ENCODE measurements around the gene CCDC54. TPM values are rescaled to one million over a fixed set of nuclear protein-coding genes. Genes with fewer than 3 reads are reported as not detected.

Gene CCDC54
- total and polyA plus RNA-seq, 2 experiments from 2014 or later: 0.89 TPM; not detected in 1

- Histone ChIP-seq H3K4me2 (no peak overlapping the region), H3K9me2 (replicated peaks; ENCODE audit: insufficient read depth) (no peaks in the 10 kb centered on the region), H4K20me1 (ENCODE audit: insufficient read depth, poor library complexity, severe bottlenecking) (no peaks in the 10 kb centered on the region), H3K27ac (no peak overlapping the region), H3K79me2 (no peaks in the 10 kb centered on the region), H3K36me3 (replicated peaks; ENCODE audit: insufficient read depth, low read depth) (no peaks in the 10 kb centered on the region), H3K9me3 (ENCODE audit: low read depth) (peaks cover 5% of the 10 kb centered on the region), H2AFZ (no peak overlapping the region), H3K27me3 (no peaks in the 10 kb centered on the region), H3K4me3 (no peak overlapping the region), H3K4me1 (ENCODE audit: insufficient read depth) (peaks cover 11% of the 10 kb centered on the region)
- no peak for TF ChIP-seq CTCF (IDR thresholded peaks at IDR 0.05; ENCODE audit: poor library complexity)
- TF ChIP-seq EZH2phosphoT487 (IDR thresholded peaks at IDR 0.05; ENCODE audit: low read depth, severe bottlenecking, unreplicated experiment): no peak
- no peak for TF ChIP-seq EZH2 (IDR thresholded peaks at IDR 0.05; ENCODE audit: borderline replicate concordance)
- 29% methylated on average over 2 of the region's 2 CpGs for WGBS (ENCODE audit: low lambda C conversion rate, missing lambda C conversion rate)
- no peak for DNase-seq (ENCODE audit: low spot score)
Measured at GRCh38 chr3:107407355-107407754, 30.1 kb downstream of the CCDC54 start.

GRCh38 chr3:107408513-107408912 is 31.3 kb downstream of the CCDC54 start:
- H3K4me2 ChIP-seq: no peak overlapping the region
- no peak overlapping the region for H3K27ac ChIP-seq
- no peak for DNase-seq (ENCODE audit: low spot score)
- H3K36me3 ChIP-seq (replicated peaks; ENCODE audit: insufficient read depth, low read depth): no peaks in the 10 kb centered on the region
- H4K20me1 ChIP-seq (ENCODE audit: insufficient read depth, poor library complexity, severe bottlenecking): no peaks in the 10 kb centered on the region
- H3K4me3 ChIP-seq: no peak overlapping the region
- TF ChIP-seq EZH2phosphoT487 (IDR thresholded peaks at IDR 0.05; ENCODE audit: low read depth, severe bottlenecking, unreplicated experiment) (no peak), EZH2 (IDR thresholded peaks at IDR 0.05; ENCODE audit: borderline replicate concordance) (no peak), CTCF (IDR thresholded peaks at IDR 0.05; ENCODE audit: poor library complexity) (no peak)
- H3K9me3 ChIP-seq (ENCODE audit: low read depth): peaks cover 5% of the 10 kb centered on the region
- no peak overlapping the region for H2AFZ ChIP-seq
- H3K79me2 ChIP-seq: no peaks in the 10 kb centered on the region
- 96% methylated on average over 5 of the region's 5 CpGs for WGBS (ENCODE audit: low lambda C conversion rate, missing lambda C conversion rate)
- H3K9me2 ChIP-seq (replicated peaks; ENCODE audit: insufficient read depth): no peaks in the 10 kb centered on the region
- no peaks in the 10 kb centered on the region for H3K27me3 ChIP-seq
- H3K4me1 ChIP-seq (ENCODE audit: insufficient read depth): peaks cover 11% of the 10 kb centered on the region

- H4K20me1 ChIP-seq (ENCODE audit: insufficient read depth, poor library complexity, severe bottlenecking): no peaks in the 10 kb centered on the region
- H3K27me3 ChIP-seq: no peaks in the 10 kb centered on the region
- H3K4me1 ChIP-seq (ENCODE audit: insufficient read depth): peaks cover 10% of the 10 kb centered on the region
- WGBS (ENCODE audit: low lambda C conversion rate, missing lambda C conversion rate): 86% methylated on average over 2 of the region's 2 CpGs
- peaks cover 5% of the 10 kb centered on the region for H3K9me3 ChIP-seq (ENCODE audit: low read depth)
- no peaks in the 10 kb centered on the region for H3K79me2 ChIP-seq
- H3K4me2 ChIP-seq: no peak overlapping the region
- H3K4me3 ChIP-seq: no peak overlapping the region
- no peak for TF ChIP-seq CTCF (IDR thresholded peaks at IDR 0.05; ENCODE audit: poor library complexity)
- TF ChIP-seq EZH2phosphoT487 (IDR thresholded peaks at IDR 0.05; ENCODE audit: low read depth, severe bottlenecking, unreplicated experiment): no peak
- no peak for TF ChIP-seq EZH2 (IDR thresholded peaks at IDR 0.05; ENCODE audit: borderline replicate concordance)
- DNase-seq (ENCODE audit: low spot score): no peak
- H2AFZ ChIP-seq: no peak overlapping the region
- H3K9me2 ChIP-seq (replicated peaks; ENCODE audit: insufficient read depth): no peaks in the 10 kb centered on the region
- no peak overlapping the region for H3K27ac ChIP-seq
- H3K36me3 ChIP-seq (replicated peaks; ENCODE audit: insufficient read depth, low read depth): no peaks in the 10 kb centered on the region
Measured at GRCh38 chr3:107409365-107409764, 32.1 kb downstream of the CCDC54 start.

GRCh38 chr3:107410606-107411005 is 33.4 kb downstream of the CCDC54 start:
- Histone ChIP-seq H4K20me1 (ENCODE audit: insufficient read depth, poor library complexity, severe bottlenecking) (no peaks in the 10 kb centered on the region), H3K4me2 (no peak overlapping the region), H3K4me1 (ENCODE audit: insufficient read depth) (no peaks in the 10 kb centered on the region), H3K27me3 (no peaks in the 10 kb centered on the region), H3K9me3 (ENCODE audit: low read depth) (peaks cover 5% of the 10 kb centered on the region), H3K79me2 (no peaks in the 10 kb centered on the region), H2AFZ (no peak overlapping the region), H3K27ac (no peak overlapping the region), H3K36me3 (replicated peaks; ENCODE audit: insufficient read depth, low read depth) (no peaks in the 10 kb centered on the region), H3K4me3 (no peak overlapping the region), H3K9me2 (replicated peaks; ENCODE audit: insufficient read depth) (no peaks in the 10 kb centered on the region)
- WGBS (ENCODE audit: low lambda C conversion rate, missing lambda C conversion rate): 89% methylated on average over 1 of the region's 1 CpG
- TF ChIP-seq CTCF (IDR thresholded peaks at IDR 0.05; ENCODE audit: poor library complexity): no peak
- no peak for DNase-seq (ENCODE audit: low spot score)

Data from hepatocyte (in vitro differentiated cells).